HUES6 (cell line): ENCODE measurements around the gene LRRC27.
"Not testable (repeated sequence)": the region's sequence is repeated elsewhere in the genome, so short reads cannot be mapped to it uniquely, and the experiment has no call there.

Experiments
- H3K27ac ChIP-seq: 2 replicates; pipeline ENCODE4 v1.7.0; 2013; ENCODE audit warnings: low read depth, mild to moderate bottlenecking, low read length, inconsistent platforms
- H3K27me3 ChIP-seq: 2 replicates; pipeline ENCODE4 v1.6.1; 2013; ENCODE audit warnings: low read length; ENCODE audit not compliant: control insufficient read depth, insufficient read depth
- H3K36me3 ChIP-seq: 2 replicates; pipeline ENCODE4 v1.6.1; 2013; ENCODE audit warnings: low read length; ENCODE audit not compliant: control insufficient read depth, insufficient read depth
- H3K4me1 ChIP-seq: 2 replicates; pipeline ENCODE4 v1.6.1; 2013; ENCODE audit warnings: low read length; ENCODE audit not compliant: control insufficient read depth, insufficient read depth
- H3K4me3 ChIP-seq: 2 replicates; pipeline ENCODE4 v1.5.1; 2013; ENCODE audit warnings: low read depth, low read length
- H3K9ac ChIP-seq: one replicate; pipeline ENCODE4 v1.6.1; 2013; ENCODE audit warnings: mild to moderate bottlenecking, low read length
- H3K9me3 ChIP-seq: 2 replicates; pipeline ENCODE4 v1.6.1; 2013; ENCODE audit warnings: low read depth, low read length; ENCODE audit not compliant: control insufficient read depth, insufficient read depth

The LRRC27 gene

DNA sequence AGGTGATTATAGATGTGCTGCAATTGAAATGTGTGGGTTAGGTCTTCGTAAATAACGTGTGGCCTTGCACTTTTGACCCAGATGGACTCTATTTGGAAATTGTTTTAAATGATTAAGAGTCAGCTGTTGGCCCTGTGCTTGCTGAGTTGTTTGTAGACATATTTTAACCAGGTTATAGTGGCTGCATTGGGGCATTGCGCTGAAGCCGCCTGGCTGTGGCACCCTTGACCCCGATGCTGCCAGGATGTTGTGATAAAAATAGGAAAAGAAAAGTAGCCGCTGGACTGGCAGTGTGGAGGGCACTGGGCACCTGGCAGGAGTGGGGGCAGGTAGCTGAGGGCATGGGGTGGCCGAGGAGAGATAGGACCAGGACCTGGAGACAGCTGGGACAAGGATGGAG, 13.4 kb downstream of the LRRC27 start:
- Histone ChIP-seq H3K4me1 (no peaks in the 10 kb centered on the region), H3K4me3 (no peak overlapping the region), H3K9ac (no peak overlapping the region), H3K9me3 (no peaks in the 10 kb centered on the region), H3K36me3 (no peaks in the 10 kb centered on the region), H3K27me3 (no peaks in the 10 kb centered on the region), H3K27ac (no peak overlapping the region)

DNA sequence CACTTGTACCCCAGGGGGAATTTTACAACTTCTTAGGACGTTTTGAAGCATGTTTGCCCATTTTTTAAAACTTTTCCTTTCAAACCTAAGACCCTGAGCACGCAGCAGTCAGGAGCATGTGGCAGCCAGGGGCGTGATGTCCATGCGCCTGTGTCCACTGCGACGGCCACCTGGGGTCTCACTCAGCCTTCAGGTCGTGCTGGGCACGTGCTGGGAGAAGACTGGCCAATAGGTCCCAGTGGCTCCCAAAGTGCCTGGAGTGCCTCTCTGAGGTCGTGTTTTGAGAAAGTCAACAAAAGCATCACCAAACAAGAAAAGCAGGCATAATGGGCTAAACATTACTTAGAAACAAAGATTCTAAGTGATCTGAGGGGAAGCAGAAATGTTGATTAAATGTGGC, 14.8 kb downstream of the LRRC27 start:
- no peaks in the 10 kb centered on the region for H3K36me3 ChIP-seq
- no peak overlapping the region for H3K27ac ChIP-seq
- H3K9ac ChIP-seq: no peak overlapping the region
- H3K9me3 ChIP-seq: no peaks in the 10 kb centered on the region
- no peaks in the 10 kb centered on the region for H3K27me3 ChIP-seq
- no peak overlapping the region for H3K4me3 ChIP-seq
- no peaks in the 10 kb centered on the region for H3K4me1 ChIP-seq

DNA sequence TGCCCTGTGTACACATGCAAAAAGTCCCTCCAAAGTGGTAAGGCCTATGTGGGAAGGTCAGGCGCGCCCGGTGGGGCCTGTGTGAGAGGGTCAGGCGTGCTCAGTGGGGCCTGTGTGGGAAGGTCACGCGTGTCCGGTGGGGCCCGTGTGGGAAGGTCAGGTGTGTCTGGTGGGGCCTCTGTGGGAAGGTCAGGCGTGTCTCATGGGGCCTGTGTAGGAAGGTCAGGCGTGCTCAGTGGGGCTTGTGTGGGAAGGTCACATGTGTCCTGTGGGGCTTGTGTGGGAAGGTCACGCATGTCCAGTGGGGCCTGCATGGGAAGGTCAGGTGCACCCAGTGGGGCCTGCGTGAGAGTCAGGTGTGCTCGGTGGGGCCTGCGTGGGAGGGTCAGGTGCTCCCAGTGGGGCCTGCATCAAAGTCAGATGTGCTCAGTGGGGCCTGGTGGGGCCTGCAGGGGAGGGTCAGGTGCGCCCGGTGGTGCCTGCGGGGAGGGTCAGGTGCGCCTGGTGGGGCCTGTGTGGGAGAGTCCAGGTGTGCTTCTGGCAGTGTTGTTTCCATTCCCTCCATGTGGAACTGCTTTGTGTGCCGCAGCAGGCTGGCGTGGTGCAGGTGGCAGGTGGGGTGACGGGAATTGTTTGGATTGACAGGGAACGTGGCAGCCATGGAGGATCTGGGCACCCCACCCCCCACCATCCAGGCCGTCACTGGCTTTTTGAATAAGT, 15.4 kb downstream of the LRRC27 start:
- H3K4me1 ChIP-seq: no peaks in the 10 kb centered on the region
- no peak overlapping the region for H3K9ac ChIP-seq
- H3K9me3 ChIP-seq: no peaks in the 10 kb centered on the region
- no peaks in the 10 kb centered on the region for H3K36me3 ChIP-seq
- H3K27ac ChIP-seq: no peak overlapping the region
- no peaks in the 10 kb centered on the region for H3K27me3 ChIP-seq
- no peak overlapping the region for H3K4me3 ChIP-seq

DNA sequence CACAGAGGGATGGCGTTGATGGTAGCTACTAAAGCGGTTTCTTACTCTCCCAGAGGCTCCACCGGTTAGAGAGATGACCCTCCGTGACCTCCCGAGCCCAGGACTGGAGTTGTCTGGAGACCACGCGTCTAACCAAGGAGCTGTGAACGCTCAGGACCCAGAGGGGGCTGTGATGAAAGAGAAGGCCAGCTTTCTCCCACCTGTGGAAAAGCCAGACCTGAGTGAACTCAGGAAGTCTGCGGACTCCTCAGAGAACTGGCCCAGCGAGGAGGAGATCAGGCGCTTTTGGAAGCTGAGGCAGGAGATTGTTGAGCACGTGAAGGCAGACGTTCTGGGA, 15.9 kb downstream of the LRRC27 start:
- H3K27me3 ChIP-seq: no peaks in the 10 kb centered on the region
- H3K9me3 ChIP-seq: no peaks in the 10 kb centered on the region
- no peak overlapping the region for H3K4me3 ChIP-seq
- no peak overlapping the region for H3K9ac ChIP-seq
- no peak overlapping the region for H3K27ac ChIP-seq
- H3K36me3 ChIP-seq: no peaks in the 10 kb centered on the region
- no peaks in the 10 kb centered on the region for H3K4me1 ChIP-seq

DNA sequence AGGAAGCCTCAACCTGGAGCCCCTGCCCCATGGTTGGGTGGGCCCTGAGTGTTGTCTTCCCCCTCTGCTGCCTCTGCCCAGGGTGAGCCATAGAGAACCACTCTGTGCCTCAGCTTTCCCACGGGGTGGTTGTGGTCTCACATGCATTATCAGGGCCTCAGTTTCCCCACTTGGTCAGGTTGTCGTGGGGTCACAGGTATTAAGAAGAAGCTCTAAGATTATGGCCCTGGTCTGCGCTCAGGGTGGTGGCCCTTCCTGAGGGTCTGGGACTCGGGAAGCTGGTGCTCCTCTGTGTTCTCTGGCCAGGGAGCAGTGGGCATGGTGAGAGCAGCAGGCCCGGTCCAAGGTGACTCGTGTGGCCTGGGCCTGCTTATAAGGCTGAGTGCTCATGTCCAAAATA, 17.8 kb downstream of the LRRC27 start:
- Histone ChIP-seq H3K9ac (no peak overlapping the region), H3K27ac (no peak overlapping the region), H3K9me3 (no peaks in the 10 kb centered on the region), H3K27me3 (no peaks in the 10 kb centered on the region), H3K4me3 (no peak overlapping the region), H3K4me1 (no peaks in the 10 kb centered on the region), H3K36me3 (no peaks in the 10 kb centered on the region)

DNA sequence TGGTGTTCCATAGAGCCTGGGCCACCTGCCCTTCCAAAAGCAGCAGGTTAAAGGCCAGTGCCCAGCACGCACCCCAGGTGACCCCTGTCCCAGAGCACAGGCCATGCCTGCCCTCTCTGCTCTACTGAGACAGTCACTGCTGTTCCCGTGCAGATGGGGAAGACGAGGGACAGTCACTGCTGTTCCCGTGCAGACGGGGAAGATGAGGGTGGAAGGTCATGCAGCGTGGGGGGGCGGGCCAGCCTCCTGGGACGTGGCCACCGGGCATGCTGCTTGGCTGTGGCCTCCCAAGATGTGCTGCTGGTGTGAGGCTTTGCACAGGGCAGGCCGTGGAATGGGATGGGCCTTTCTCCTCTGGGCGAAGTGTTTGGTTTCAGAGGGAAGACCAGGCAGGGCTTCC, 18.4 kb downstream of the LRRC27 start:
- no peak overlapping the region for H3K27ac ChIP-seq
- no peaks in the 10 kb centered on the region for H3K4me1 ChIP-seq
- no peak overlapping the region for H3K4me3 ChIP-seq
- H3K36me3 ChIP-seq: no peaks in the 10 kb centered on the region
- H3K27me3 ChIP-seq: no peaks in the 10 kb centered on the region
- no peaks in the 10 kb centered on the region for H3K9me3 ChIP-seq
- no peak overlapping the region for H3K9ac ChIP-seq

DNA sequence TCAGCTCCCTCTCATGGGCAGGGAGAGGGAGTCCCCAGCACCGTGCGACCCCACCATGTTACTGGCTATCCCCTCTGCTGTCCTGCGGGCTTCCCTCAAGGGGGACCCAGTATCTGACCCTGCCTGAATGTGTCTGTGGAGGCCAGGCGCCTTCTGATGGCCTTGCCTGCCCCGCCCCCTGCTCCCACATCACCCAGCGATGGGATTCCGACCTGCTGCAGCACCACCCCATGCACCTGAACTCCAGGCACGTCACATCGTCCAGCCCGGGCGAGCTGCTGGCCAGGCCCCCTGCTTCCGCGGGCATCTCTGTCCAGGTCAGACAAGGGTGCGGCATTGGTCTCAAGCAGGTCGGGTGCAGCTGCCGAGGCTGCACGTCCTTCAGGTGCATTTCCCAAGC, 19.0 kb downstream of the LRRC27 start:
- Histone ChIP-seq H3K4me3 (no peak overlapping the region), H3K9me3 (no peaks in the 10 kb centered on the region), H3K36me3 (no peaks in the 10 kb centered on the region), H3K4me1 (no peaks in the 10 kb centered on the region), H3K27me3 (no peaks in the 10 kb centered on the region), H3K9ac (no peak overlapping the region), H3K27ac (no peak overlapping the region)

DNA sequence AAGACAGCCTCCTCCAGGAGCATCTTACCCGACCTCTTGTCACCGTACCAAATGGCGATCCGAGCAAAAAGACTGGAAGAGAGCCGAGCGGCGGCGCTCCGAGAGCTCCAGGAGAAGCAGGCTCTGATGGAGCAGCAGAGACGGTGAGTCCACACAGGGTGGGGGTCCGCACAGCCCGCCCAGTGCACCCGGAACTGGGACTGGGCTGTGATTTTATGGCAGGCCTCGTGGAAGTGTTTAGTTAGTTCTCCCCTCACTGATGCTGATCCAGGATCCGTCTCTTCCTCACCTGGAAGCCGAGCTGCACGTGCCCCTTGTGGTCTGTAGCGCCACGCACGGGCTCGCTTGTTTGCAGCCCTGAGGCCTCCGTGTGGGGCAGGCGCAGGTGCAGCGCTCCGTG, 19.6 kb downstream of the LRRC27 start:
- Histone ChIP-seq H3K9ac (no peak overlapping the region), H3K4me1 (no peaks in the 10 kb centered on the region), H3K4me3 (no peak overlapping the region), H3K36me3 (no peaks in the 10 kb centered on the region), H3K9me3 (no peaks in the 10 kb centered on the region), H3K27me3 (no peaks in the 10 kb centered on the region), H3K27ac (no peak overlapping the region)

DNA sequence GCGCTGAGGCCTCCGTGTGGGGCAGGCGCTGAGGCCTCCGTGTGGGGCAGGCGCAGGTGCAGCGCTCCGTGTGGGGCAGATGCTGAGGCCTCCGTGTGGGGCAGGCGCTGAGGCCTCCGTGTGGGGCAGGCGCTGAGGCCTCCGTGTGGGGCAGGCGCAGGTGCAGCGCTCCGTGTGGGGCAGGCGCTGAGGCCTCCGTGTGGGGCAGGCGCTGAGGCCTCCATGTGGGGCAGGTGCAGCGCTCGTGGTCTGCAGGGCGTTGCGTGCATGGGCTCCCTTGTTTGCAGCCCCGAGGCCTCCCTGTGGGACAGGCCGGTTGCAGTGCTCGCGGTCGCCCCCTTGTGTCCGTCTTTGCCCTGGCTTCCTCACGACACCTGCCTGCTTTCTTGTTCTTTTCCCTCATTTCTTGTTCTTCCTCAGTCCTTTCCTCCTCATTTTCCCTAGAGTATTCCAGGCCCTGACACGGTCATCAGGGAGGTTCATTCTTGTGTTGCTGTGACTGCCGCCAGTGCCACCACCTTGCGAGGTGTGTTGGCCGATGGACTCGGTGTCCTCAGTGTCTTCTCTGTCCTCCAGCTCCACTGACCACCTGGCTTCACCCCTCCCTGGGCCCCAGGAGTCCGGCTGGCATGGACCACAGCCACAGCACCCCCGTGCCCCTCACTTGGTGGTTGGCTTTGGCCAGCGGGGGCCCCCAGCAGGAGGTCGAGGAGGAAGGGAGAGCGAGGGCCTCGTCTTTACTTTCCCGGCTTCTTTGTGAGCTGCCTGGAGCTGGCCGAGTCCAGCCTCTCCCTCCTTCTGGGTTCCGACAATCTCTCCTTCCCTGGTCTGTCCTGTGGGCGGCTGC, 20.7 kb downstream of the LRRC27 start:
- H3K27me3 ChIP-seq, H3K4me3 ChIP-seq, H3K27ac ChIP-seq, H3K9me3 ChIP-seq, H3K36me3 ChIP-seq, H3K4me1 ChIP-seq, H3K9ac ChIP-seq: not testable (repeated sequence)

DNA sequence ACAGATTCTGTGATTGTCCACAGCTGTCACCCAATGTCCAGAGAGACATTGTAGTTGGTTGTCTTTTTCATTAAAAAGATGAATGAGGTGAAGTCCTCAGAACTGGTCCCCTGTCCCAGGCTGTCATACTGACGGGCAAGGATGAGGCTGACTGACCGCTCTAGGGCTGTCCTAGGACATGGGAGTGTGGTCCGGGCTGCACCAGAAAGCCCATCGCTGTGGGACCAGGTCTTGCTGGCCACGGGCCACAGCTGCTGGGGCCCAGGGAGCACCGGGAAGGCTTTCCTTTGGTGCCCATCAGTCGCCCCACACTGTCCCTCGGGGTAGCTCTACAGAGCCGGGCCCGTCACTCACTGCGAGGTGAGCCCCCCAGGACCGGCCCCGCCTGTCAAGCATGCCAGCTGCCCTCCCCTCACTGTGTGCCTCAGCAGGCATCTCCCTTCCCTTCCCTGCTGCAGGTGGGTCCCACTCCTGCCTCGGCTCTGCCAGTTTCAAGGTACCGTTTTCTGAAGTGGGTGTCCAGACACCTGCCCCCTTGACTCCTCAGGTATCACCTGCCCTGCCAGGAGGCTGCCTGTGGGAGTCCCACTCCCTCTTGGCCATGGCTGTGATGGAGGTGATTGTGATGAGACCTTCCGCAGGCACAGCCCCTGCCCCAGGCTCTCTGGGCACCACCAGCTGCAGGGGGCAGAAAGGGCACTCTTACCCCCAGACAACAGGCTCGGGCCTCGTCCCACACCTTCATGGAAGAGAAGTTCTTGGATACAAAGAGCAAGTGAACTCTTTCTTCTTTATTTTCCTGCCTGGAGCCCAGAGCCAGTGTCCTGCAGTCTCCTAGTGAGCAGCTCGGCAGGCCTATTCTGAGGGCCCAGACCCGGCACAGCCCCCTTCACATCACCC, 21.7 kb downstream of the LRRC27 start:
- no peaks in the 10 kb centered on the region for H3K36me3 ChIP-seq
- no peaks in the 10 kb centered on the region for H3K4me1 ChIP-seq
- no peaks in the 10 kb centered on the region for H3K27me3 ChIP-seq
- no peaks in the 10 kb centered on the region for H3K9me3 ChIP-seq
- no peak overlapping the region for H3K27ac ChIP-seq
- no peak overlapping the region for H3K9ac ChIP-seq
- no peak overlapping the region for H3K4me3 ChIP-seq
